Skeletal muscle satellite cell (primary cell): ENCODE results near the gene HSD17B7.
"Not testable (repeated sequence)": the region's sequence is repeated elsewhere in the genome, so short reads cannot be mapped to it uniquely, and the experiment has no call there.

Experiments
- H3K27me3 ChIP-seq: 2 replicates; pipeline ENCODE4 v1.7.0; 2013; ENCODE audit warnings: low read length; ENCODE audit not compliant: control insufficient read depth, insufficient read depth
- H3K36me3 ChIP-seq: 2 replicates; pipeline ENCODE4 v1.7.0; 2013; ENCODE audit warnings: mild to moderate bottlenecking, control low read depth, low read length; ENCODE audit not compliant: insufficient read depth
- H3K4me1 ChIP-seq: 2 replicates; pipeline ENCODE4 v1.7.0; 2013; ENCODE audit warnings: low read length; ENCODE audit not compliant: control insufficient read depth, insufficient read depth
- H3K4me2 ChIP-seq: 2 replicates; pipeline ENCODE4 v1.7.0; 2013; ENCODE audit warnings: mild to moderate bottlenecking, low read length
- H3K4me3 ChIP-seq: 2 replicates; pipeline ENCODE4 v1.7.0; 2013; ENCODE audit warnings: low read length
- H3K9ac ChIP-seq: 2 replicates; pipeline ENCODE4 v1.7.0; 2013; ENCODE audit warnings: mild to moderate bottlenecking, low read depth, low read length, moderate library complexity
- H3K9me3 ChIP-seq: replicated peaks from 2 replicates; pipeline ENCODE4 v1.7.0; 2013; ENCODE audit warnings: mild to moderate bottlenecking, control low read depth, low read length

The HSD17B7 gene

GRCh38 chr1:162774007-162774406 lies 16.5 kb upstream of the HSD17B7 start:
- no peak overlapping the region for H3K4me3 ChIP-seq
- no peaks in the 10 kb centered on the region for H3K27me3 ChIP-seq
- H3K4me1 ChIP-seq = peaks cover 5% of the 10 kb centered on the region
- no peak overlapping the region for H3K9ac ChIP-seq
- H3K4me2 ChIP-seq = no peak overlapping the region
- peaks cover 68% of the 10 kb centered on the region for H3K36me3 ChIP-seq
- H3K9me3 ChIP-seq = no peaks in the 10 kb centered on the region

- H3K9ac ChIP-seq = no peak overlapping the region
- no peaks in the 10 kb centered on the region for H3K9me3 ChIP-seq
- H3K4me1 ChIP-seq = no peaks in the 10 kb centered on the region
- H3K4me3 ChIP-seq = no peak overlapping the region
- no peak overlapping the region for H3K4me2 ChIP-seq
- H3K27me3 ChIP-seq = no peaks in the 10 kb centered on the region
- H3K36me3 ChIP-seq = peaks cover 56% of the 10 kb centered on the region
Measured at GRCh38 chr1:162779043-162779442, 11.5 kb upstream of the HSD17B7 start.

GRCh38 chr1:162782671-162783070 lies 7.8 kb upstream of the HSD17B7 start:
- no peak overlapping the region for H3K9ac ChIP-seq
- H3K4me1 ChIP-seq = no peaks in the 10 kb centered on the region
- H3K4me2 ChIP-seq = no peak overlapping the region
- H3K9me3 ChIP-seq = no peaks in the 10 kb centered on the region
- no peak overlapping the region for H3K4me3 ChIP-seq
- H3K27me3 ChIP-seq = no peaks in the 10 kb centered on the region
- H3K36me3 ChIP-seq = peaks cover 36% of the 10 kb centered on the region

- not testable (repeated sequence) for H3K9me3 ChIP-seq, H3K4me2 ChIP-seq, H3K4me3 ChIP-seq, H3K9ac ChIP-seq, H3K4me1 ChIP-seq, H3K27me3 ChIP-seq
- peaks cover 23% of the 10 kb centered on the region for H3K36me3 ChIP-seq
Measured at GRCh38 chr1:162784926-162785325, 5.6 kb upstream of the HSD17B7 start.

GRCh38 chr1:162788783-162789182 lies 1.7 kb upstream of the HSD17B7 start:
- H3K4me1 ChIP-seq, H3K4me3 ChIP-seq, H3K36me3 ChIP-seq, H3K9ac ChIP-seq, H3K9me3 ChIP-seq, H3K27me3 ChIP-seq, H3K4me2 ChIP-seq: not testable (repeated sequence)

- Histone ChIP-seq H3K4me3 (peak overlapping the region; percentile 68), H3K9ac (peak overlapping the region; percentile 46), H3K4me2 (peak overlapping the region; percentile 83)
- H3K4me1 ChIP-seq, H3K9me3 ChIP-seq, H3K36me3 ChIP-seq, H3K27me3 ChIP-seq: not testable (repeated sequence)
Measured at GRCh38 chr1:162790985-162791357, 469 bp downstream of the HSD17B7 start.

- not testable (repeated sequence) for H3K4me3 ChIP-seq, H3K4me2 ChIP-seq, H3K4me1 ChIP-seq, H3K9me3 ChIP-seq, H3K9ac ChIP-seq, H3K27me3 ChIP-seq, H3K36me3 ChIP-seq
Measured at GRCh38 chr1:162794284-162794683, 3.8 kb downstream of the HSD17B7 start.

- not testable (repeated sequence) for H3K9me3 ChIP-seq, H3K27me3 ChIP-seq, H3K4me3 ChIP-seq, H3K4me2 ChIP-seq, H3K4me1 ChIP-seq, H3K36me3 ChIP-seq, H3K9ac ChIP-seq
Measured at GRCh38 chr1:162796617-162797279, 6.2 kb downstream of the HSD17B7 start.

- not testable (repeated sequence) for H3K9ac ChIP-seq, H3K36me3 ChIP-seq, H3K4me3 ChIP-seq, H3K4me2 ChIP-seq, H3K4me1 ChIP-seq, H3K9me3 ChIP-seq, H3K27me3 ChIP-seq
Measured at GRCh38 chr1:162799995-162800830, 9.7 kb downstream of the HSD17B7 start.

- H3K4me1 ChIP-seq, H3K36me3 ChIP-seq, H3K27me3 ChIP-seq, H3K9me3 ChIP-seq, H3K9ac ChIP-seq, H3K4me2 ChIP-seq, H3K4me3 ChIP-seq: not testable (repeated sequence)
Measured at GRCh38 chr1:162807503-162807902, 17.0 kb downstream of the HSD17B7 start.

- H3K4me3 ChIP-seq, H3K9ac ChIP-seq, H3K4me1 ChIP-seq, H3K9me3 ChIP-seq, H3K36me3 ChIP-seq, H3K27me3 ChIP-seq, H3K4me2 ChIP-seq: not testable (repeated sequence)
Measured at GRCh38 chr1:162812357-162812756, 21.9 kb downstream of the HSD17B7 start.

- peaks cover 14% of the 10 kb centered on the region for H3K4me1 ChIP-seq
- H3K27me3 ChIP-seq, H3K36me3 ChIP-seq, H3K4me3 ChIP-seq, H3K9me3 ChIP-seq, H3K4me2 ChIP-seq, H3K9ac ChIP-seq: not testable (repeated sequence)
Measured at GRCh38 chr1:162818136-162818535, 27.6 kb downstream of the HSD17B7 start.
